VCaP (cell line): ENCODE measurements around the gene KIAA0753.

Source experiments
- H3K27ac ChIP-seq: fragments of 450-650 bp; 2 replicates; pipeline ENCODE4 v1.5.1; 2017
- TF ChIP-seq, protein P1 (sequence below): fragments of 450-650 bp; conservative IDR thresholded peaks from 2 replicates; pipeline ENCODE4 v1.5.1; 2017; ENCODE audit warnings: mild to moderate bottlenecking, moderate library complexity

Gene KIAA0753

DNA sequence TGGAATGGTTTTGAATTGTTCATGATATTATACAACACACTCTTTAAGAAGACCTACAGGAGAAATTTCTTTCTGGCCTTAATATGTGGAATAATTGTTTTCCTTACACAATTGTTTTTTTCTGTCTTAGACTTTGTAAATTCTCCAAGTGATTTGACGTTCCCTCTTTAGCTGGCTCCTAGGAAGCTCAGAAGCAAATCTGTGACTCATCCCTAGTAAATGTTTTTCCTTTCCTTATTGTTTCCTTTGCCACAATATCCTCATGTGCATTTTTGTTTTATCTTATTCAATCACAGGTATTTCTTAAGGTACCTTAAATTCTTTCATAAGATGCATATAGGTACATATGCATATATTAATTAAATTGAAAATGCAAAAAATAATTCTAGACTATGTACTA is 13.5 kb downstream of the KIAA0753 start:
- TF ChIP-seq, protein P1, sequence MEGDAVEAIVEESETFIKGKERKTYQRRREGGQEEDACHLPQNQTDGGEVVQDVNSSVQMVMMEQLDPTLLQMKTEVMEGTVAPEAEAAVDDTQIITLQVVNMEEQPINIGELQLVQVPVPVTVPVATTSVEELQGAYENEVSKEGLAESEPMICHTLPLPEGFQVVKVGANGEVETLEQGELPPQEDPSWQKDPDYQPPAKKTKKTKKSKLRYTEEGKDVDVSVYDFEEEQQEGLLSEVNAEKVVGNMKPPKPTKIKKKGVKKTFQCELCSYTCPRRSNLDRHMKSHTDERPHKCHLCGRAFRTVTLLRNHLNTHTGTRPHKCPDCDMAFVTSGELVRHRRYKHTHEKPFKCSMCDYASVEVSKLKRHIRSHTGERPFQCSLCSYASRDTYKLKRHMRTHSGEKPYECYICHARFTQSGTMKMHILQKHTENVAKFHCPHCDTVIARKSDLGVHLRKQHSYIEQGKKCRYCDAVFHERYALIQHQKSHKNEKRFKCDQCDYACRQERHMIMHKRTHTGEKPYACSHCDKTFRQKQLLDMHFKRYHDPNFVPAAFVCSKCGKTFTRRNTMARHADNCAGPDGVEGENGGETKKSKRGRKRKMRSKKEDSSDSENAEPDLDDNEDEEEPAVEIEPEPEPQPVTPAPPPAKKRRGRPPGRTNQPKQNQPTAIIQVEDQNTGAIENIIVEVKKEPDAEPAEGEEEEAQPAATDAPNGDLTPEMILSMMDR = no peak
- no peak overlapping the region for H3K27ac ChIP-seq

DNA sequence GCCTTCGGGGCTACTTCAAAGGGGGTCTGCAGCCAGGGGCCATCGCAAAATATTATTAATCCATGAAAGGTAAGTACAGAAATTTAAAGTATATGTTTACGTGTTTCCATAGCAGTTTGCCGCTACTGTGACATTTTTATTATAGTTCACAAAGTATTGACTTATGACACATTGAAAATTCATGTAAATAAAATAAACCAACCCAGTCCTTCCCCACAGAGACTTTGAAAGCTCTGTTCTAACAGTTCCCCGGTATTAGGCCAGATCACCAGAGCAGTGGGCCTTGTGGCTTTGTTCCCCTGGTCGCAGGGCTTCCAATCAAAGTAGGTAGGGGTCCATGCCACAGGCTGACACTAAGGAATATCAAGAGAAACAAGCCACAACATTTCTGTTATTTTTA is 13.9 kb downstream of the KIAA0753 start:
- TF ChIP-seq, protein P1 = no peak
- H3K27ac ChIP-seq = no peak overlapping the region

DNA sequence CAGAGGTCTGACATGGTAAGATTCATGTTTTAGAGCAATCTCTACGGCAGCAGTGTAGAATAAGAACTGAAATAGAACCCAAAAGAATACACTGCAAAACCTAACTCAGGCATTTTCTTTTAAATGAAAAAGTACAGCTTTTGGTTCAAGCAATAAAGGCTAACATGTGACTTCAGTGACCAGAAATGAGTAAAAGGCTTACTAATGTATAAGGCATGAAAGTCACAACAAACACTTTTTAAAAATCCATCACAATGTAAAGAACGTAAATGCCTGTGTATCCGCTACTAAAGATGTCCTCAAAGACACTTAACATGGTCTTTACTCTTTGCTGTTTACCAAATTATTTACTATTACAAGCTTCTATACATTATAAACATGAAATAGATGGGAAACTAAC is 16.6 kb downstream of the KIAA0753 start:
- no peak overlapping the region for H3K27ac ChIP-seq
- TF ChIP-seq, protein P1 = no peak

- TF ChIP-seq, protein P1 = no peak
- H3K27ac ChIP-seq = no peak overlapping the region
Measured at GRCh38 chr17:6611231-6611630, 29.3 kb downstream of the KIAA0753 start.

GRCh38 chr17:6610011-6610410 is 30.5 kb downstream of the KIAA0753 start:
- TF ChIP-seq, protein P1 = no peak
- H3K27ac ChIP-seq = no peak overlapping the region

GRCh38 chr17:6608321-6608720 is 32.2 kb downstream of the KIAA0753 start:
- TF ChIP-seq, protein P1 = no peak

GRCh38 chr17:6605142-6605541 is 35.4 kb downstream of the KIAA0753 start:
- TF ChIP-seq, protein P1 = no peak
- H3K27ac ChIP-seq = no peak overlapping the region

More at GRCh38 chr17:6608321-6608720, 32.2 kb downstream of the KIAA0753 start:
- no peak overlapping the region for H3K27ac ChIP-seq
